RWPE2 (cell line): Measurements from ENCODE around the gene CYP4A22.
A peak's percentile ranks its signal among the peaks of the same experiment; 100 is the strongest.
"Not testable (repeated sequence)": the region's sequence is repeated elsewhere in the genome, so short reads cannot be mapped to it uniquely, and the experiment has no call there.

Source experiments
- ATAC-seq: fragments of 200-7000 bp; cut with Tn5 transposase; 3 replicates; pipeline ENCODE4 v1.9.1; 2021; ENCODE audit warnings: low read depth
- DNase-seq: peaks from one replicate; pipeline ENCODE4 v3.0.0-alpha.2; 2020; ENCODE audit warnings: low spot score
- H3K27ac ChIP-seq: fragments of 450-650 bp; 2 replicates; pipeline ENCODE4 v1.5.1; 2017; ENCODE audit warnings: mild to moderate bottlenecking; ENCODE audit not compliant: poor library complexity, severe bottlenecking
- H3K27me3 ChIP-seq: fragments of 250-450 bp; sonication (Bioruptor Pico); 2 replicates; pipeline ENCODE4 v1.5.1; 2021; ENCODE audit warnings: mild to moderate bottlenecking, moderate library complexity; ENCODE audit not compliant: insufficient read depth, poor library complexity, severe bottlenecking
- H3K36me3 ChIP-seq: fragments of 250-450 bp; sonication (Bioruptor Pico); 2 replicates; pipeline ENCODE4 v1.5.1; 2020; ENCODE audit warnings: low read depth, mild to moderate bottlenecking, moderate library complexity
- H3K4me1 ChIP-seq: fragments of 250-450 bp; sonication (Bioruptor Pico); 2 replicates; pipeline ENCODE4 v1.5.1; 2021; ENCODE audit warnings: mild to moderate bottlenecking, moderate library complexity; ENCODE audit not compliant: insufficient read depth, poor library complexity, severe bottlenecking
- H3K4me3 ChIP-seq: fragments of 250-450 bp; sonication (Bioruptor Pico); 2 replicates; pipeline ENCODE4 v1.5.1; 2021; ENCODE audit warnings: mild to moderate bottlenecking, moderate library complexity; ENCODE audit not compliant: severe bottlenecking
- H3K9me3 ChIP-seq: fragments of 250-450 bp; sonication (Bioruptor Pico); 2 replicates; pipeline ENCODE4 v1.5.1; 2021; ENCODE audit warnings: mild to moderate bottlenecking, moderate library complexity; ENCODE audit not compliant: severe bottlenecking
- CTCF ChIP-seq: fragments of 450-650 bp; IDR thresholded peaks from one replicate; pipeline ENCODE4 v1.5.1; 2017; ENCODE audit warnings: mild to moderate bottlenecking, moderate library complexity; ENCODE audit not compliant: poor library complexity, severe bottlenecking

CYP4A22 gene

GRCh38 chr1:47137925-47138615 lies 829 bp downstream of the CYP4A22 start:
- DNase-seq, result no peak
- TF ChIP-seq CTCF, result no peak
- H3K4me1 ChIP-seq, result no peaks in the 10 kb centered on the region
- H3K36me3 ChIP-seq, result no peaks in the 10 kb centered on the region
- H3K4me3 ChIP-seq, result no peak overlapping the region
- no peak for ATAC-seq
- H3K27me3 ChIP-seq, result no peaks in the 10 kb centered on the region
- H3K9me3 ChIP-seq, result no peaks in the 10 kb centered on the region
- H3K27ac ChIP-seq, result no peak overlapping the region

- H3K4me1 ChIP-seq, ATAC-seq, H3K4me3 ChIP-seq, DNase-seq, H3K36me3 ChIP-seq, H3K27ac ChIP-seq, H3K27me3 ChIP-seq, H3K9me3 ChIP-seq: not testable (repeated sequence)
These were observed 3.1 kb downstream of the CYP4A22 start for GRCh38 chr1:47140358-47140757.

- not testable (repeated sequence) for H3K27me3 ChIP-seq, H3K4me3 ChIP-seq, H3K9me3 ChIP-seq, H3K36me3 ChIP-seq, H3K27ac ChIP-seq, DNase-seq, H3K4me1 ChIP-seq
- ATAC-seq, result peak; percentile 21; the same call in 1 of the 3 replicates
These were observed 6.4 kb downstream of the CYP4A22 start for GRCh38 chr1:47143654-47144053.

- not testable (repeated sequence) for H3K4me3 ChIP-seq, DNase-seq, H3K9me3 ChIP-seq, H3K27me3 ChIP-seq, H3K27ac ChIP-seq, H3K36me3 ChIP-seq, H3K4me1 ChIP-seq
- peak; percentile 60 for ATAC-seq
These were observed 9.3 kb downstream of the CYP4A22 start for GRCh38 chr1:47146495-47146894.

- no peaks in the 10 kb centered on the region for H3K9me3 ChIP-seq
- no peaks in the 10 kb centered on the region for H3K27me3 ChIP-seq
- no peaks in the 10 kb centered on the region for H3K36me3 ChIP-seq
- H3K4me1 ChIP-seq, result no peaks in the 10 kb centered on the region
- no peak for DNase-seq
- no peak overlapping the region for H3K4me3 ChIP-seq
- H3K27ac ChIP-seq, result no peak overlapping the region
- no peak for ATAC-seq
- TF ChIP-seq CTCF, result no peak
These were observed 10.0 kb downstream of the CYP4A22 start for GRCh38 chr1:47147047-47147785.

- ATAC-seq, H3K27ac ChIP-seq, H3K9me3 ChIP-seq, H3K4me3 ChIP-seq, H3K4me1 ChIP-seq, H3K27me3 ChIP-seq, H3K36me3 ChIP-seq, DNase-seq: not testable (repeated sequence)
These were observed 11.9 kb downstream of the CYP4A22 start for GRCh38 chr1:47149162-47149561.

GRCh38 chr1:47156457-47156856 lies 19.2 kb downstream of the CYP4A22 start:
- H3K4me3 ChIP-seq, result not testable (repeated sequence)

GRCh38 chr1:47157957-47158356 lies 20.7 kb downstream of the CYP4A22 start:
- ATAC-seq, H3K9me3 ChIP-seq: not testable (repeated sequence)

More at GRCh38 chr1:47156457-47156856, 19.2 kb downstream of the CYP4A22 start:
- not testable (repeated sequence) for H3K4me1 ChIP-seq, H3K27me3 ChIP-seq, ATAC-seq, DNase-seq, H3K36me3 ChIP-seq, H3K9me3 ChIP-seq, H3K27ac ChIP-seq

More at GRCh38 chr1:47157957-47158356, 20.7 kb downstream of the CYP4A22 start:
- H3K27ac ChIP-seq, DNase-seq, H3K27me3 ChIP-seq, H3K4me3 ChIP-seq, H3K4me1 ChIP-seq, H3K36me3 ChIP-seq: not testable (repeated sequence)
